GM18526 (cell line): ENCODE results near the gene CHRNA1.

Source experiments
- POLR2A ChIP-seq: IDR thresholded peaks from 3 replicates; pipeline ENCODE4 v1.6.1; 2011; ENCODE audit not compliant: insufficient read length; ENCODE audit errors: extremely low read depth

Gene CHRNA1

GRCh38 chr2:174788291-174788929 is 24.1 kb upstream of the CHRNA1 start:
- TF ChIP-seq POLR2A: no peak

GRCh38 chr2:174787487-174788205 is 23.4 kb upstream of the CHRNA1 start:
- no peak for TF ChIP-seq POLR2A

GRCh38 chr2:174786066-174786725 is 21.9 kb upstream of the CHRNA1 start:
- TF ChIP-seq POLR2A: no peak

- no peak for TF ChIP-seq POLR2A
These were observed 21.2 kb upstream of the CHRNA1 start for GRCh38 chr2:174785481-174785880.

GRCh38 chr2:174784909-174785308 is 20.6 kb upstream of the CHRNA1 start:
- TF ChIP-seq POLR2A: no peak

- no peak for TF ChIP-seq POLR2A
These were observed 20.0 kb upstream of the CHRNA1 start for GRCh38 chr2:174784316-174784715.

GRCh38 chr2:174781996-174782395 is 17.7 kb upstream of the CHRNA1 start:
- no peak for TF ChIP-seq POLR2A

GRCh38 chr2:174781298-174781697 is 17.0 kb upstream of the CHRNA1 start:
- TF ChIP-seq POLR2A: no peak

- TF ChIP-seq POLR2A: no peak
These were observed 16.6 kb upstream of the CHRNA1 start for GRCh38 chr2:174780856-174781255.

GRCh38 chr2:174780191-174780840 is 16.0 kb upstream of the CHRNA1 start:
- no peak for TF ChIP-seq POLR2A

GRCh38 chr2:174779361-174779928 is 15.2 kb upstream of the CHRNA1 start:
- no peak for TF ChIP-seq POLR2A

- TF ChIP-seq POLR2A: no peak
These were observed 14.1 kb upstream of the CHRNA1 start for GRCh38 chr2:174778085-174778981.

- TF ChIP-seq POLR2A: no peak
These were observed 13.2 kb upstream of the CHRNA1 start for GRCh38 chr2:174777347-174778084.

GRCh38 chr2:174776675-174777074 is 12.4 kb upstream of the CHRNA1 start:
- no peak for TF ChIP-seq POLR2A
